Activated T-helper 2 cell treated with anti-CD3 and anti-CD28 coated beads, Interferon-gamma antibody, Interleukin-2, Interleukin-4, amounts not matched to agents 10 μg/mL and 5 μg/mL and 100 μg/mL, durations not matched to agents 14 hours and 24 hours and 36 hours (primary cell): ENCODE data around the gene HMCN1. TPM values are rescaled to one million over a fixed set of nuclear protein-coding genes. Genes with fewer than 3 reads are reported as not detected.

Source experiments
- DNase-seq: peaks from one replicate; pipeline ENCODE4 v3.0.0; 2021; ENCODE audit warnings: low spot score
- H3K27ac Mint-ChIP-seq: one replicate; pipeline ENCODE4 v1.8.0; 2021; ENCODE audit warnings: mixed read lengths
- H3K27me3 Mint-ChIP-seq: one replicate; pipeline ENCODE4 v1.8.0; 2021; ENCODE audit warnings: low read depth, mixed read lengths
- H3K36me3 Mint-ChIP-seq: one replicate; pipeline ENCODE4 v1.8.0; 2021; ENCODE audit warnings: low read depth, mixed read lengths
- H3K4me1 Mint-ChIP-seq: one replicate; pipeline ENCODE4 v1.8.0; 2021; ENCODE audit warnings: low read depth, mixed read lengths
- H3K4me3 Mint-ChIP-seq: one replicate; pipeline ENCODE4 v1.8.0; 2021; ENCODE audit warnings: low read depth, mild to moderate bottlenecking, moderate library complexity, mixed read lengths
- H3K9me3 Mint-ChIP-seq: one replicate; pipeline ENCODE4 v1.8.0; 2021; ENCODE audit warnings: mixed read lengths
- intact Hi-C: fragments of 100-400 bp; cut with micrococcal nuclease; formaldehyde crosslinking; loops from one replicate; pipeline ENCODE4 v1.15.1; 2023
- total RNA-seq: library from RNA; stranded (reverse); gene quantifications from 2 replicates; pipeline ENCODE4 v1.2.3, GENCODE V29; 2022

HMCN1 gene
- total RNA-seq, 1 donor from 2014 or later = 0.18 TPM

DNA sequence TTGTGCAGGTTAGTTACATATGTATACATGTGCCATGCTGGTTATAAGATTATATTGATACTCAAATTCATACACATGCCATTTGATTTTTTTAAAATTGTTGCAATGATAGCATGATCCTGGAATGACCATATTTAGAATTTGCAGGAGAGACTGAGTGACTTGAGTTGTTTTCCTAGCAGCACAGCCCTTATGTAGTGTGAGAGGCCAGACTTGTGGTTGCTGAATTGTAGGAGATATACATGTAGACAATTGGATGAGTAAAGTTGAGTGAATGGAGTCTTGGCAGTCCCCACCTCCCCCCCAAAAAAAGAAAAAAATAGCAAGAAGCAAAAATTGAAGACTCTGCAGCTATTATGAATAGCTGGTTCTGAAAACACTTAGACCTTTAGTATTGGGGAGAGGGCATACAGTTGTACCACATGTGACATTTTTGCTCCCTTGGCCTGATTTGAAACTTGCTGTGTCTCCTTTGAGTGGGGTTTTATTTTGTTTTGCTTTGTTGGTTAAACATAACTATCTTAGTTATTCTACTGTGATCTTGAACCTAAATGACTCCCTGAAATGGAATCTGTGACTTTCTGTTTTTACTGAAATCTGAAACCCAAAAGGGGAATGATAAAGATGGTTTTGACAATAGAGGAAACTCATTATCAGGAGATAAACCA is 280.3 kb downstream of the HMCN1 start:
- Mint-ChIP-seq H3K36me3 (no peaks in the 10 kb centered on the region), H3K27me3 (no peaks in the 10 kb centered on the region), H3K4me3 (no peak overlapping the region), H3K9me3 (no peaks in the 10 kb centered on the region), H3K4me1 (no peaks in the 10 kb centered on the region), H3K27ac (no peak overlapping the region)
- intact Hi-C loops = no loop called here
- no peak for DNase-seq

DNA sequence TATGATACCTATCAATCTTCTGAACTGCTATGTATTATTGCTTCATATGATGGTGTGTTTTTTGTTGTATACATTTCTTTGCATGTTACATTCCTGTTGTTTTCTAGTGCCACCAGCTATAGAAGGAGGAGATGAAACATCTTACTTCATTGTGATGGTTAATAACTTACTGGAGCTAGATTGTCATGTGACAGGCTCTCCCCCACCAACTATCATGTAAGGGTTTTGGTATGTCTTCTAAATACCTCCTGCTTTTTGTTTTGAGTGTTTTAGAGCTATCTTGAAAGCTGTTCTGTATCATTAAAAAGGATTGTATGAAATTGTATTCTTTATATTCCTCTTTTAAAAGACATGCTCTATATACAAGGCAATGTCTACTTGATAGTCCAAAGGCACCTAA is 282.7 kb downstream of the HMCN1 start:
- DNase-seq = no peak
- Mint-ChIP-seq H3K27me3 (no peaks in the 10 kb centered on the region), H3K4me3 (no peak overlapping the region), H3K27ac (no peak overlapping the region), H3K36me3 (no peaks in the 10 kb centered on the region), H3K9me3 (no peaks in the 10 kb centered on the region), H3K4me1 (no peaks in the 10 kb centered on the region)
- intact Hi-C loops = no loop called here

DNA sequence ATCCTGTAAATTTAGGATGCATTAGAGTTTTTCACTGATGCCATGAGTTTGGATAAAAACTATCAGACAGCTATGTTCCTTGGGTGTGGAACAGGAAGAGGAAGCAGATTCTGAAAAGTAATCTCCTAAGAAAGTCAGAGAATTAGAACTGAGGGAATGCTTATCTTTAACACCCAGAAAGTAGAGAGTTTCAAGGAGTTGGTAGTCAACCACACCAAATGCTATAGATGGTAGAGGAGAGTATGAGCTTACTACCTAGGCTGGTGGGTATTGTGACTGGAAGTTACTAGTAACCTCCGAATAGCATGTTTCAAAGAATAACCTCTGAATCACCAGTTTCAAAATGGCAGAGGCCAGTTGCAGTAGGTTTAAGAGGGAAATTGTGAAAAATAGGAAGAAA is 288.0 kb downstream of the HMCN1 start:
- intact Hi-C loops = no loop called here
- Mint-ChIP-seq H3K4me1 (no peaks in the 10 kb centered on the region), H3K36me3 (no peaks in the 10 kb centered on the region), H3K27me3 (no peaks in the 10 kb centered on the region), H3K27ac (no peak overlapping the region), H3K9me3 (no peaks in the 10 kb centered on the region), H3K4me3 (no peak overlapping the region)
- no peak for DNase-seq

DNA sequence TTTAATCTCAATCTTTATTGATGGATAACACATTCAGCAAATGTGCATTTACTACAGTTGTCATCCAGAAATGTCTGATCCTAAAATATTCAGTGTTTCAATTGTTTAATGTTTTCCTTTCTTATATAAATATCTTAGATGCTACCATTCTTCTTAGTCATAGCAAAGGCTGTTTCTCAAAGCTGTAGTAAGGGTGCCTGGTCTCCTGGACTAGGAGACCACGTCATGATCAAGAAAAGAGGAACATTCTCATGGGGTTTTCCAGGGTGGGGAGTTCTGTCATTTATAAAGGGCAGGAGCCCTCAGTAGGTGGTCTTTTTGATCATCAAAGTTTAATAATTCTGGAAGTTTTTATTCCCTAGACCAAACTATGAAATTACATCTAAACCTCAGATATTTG is 292.8 kb downstream of the HMCN1 start:
- Mint-ChIP-seq H3K27ac (no peak overlapping the region), H3K36me3 (no peaks in the 10 kb centered on the region), H3K9me3 (no peaks in the 10 kb centered on the region), H3K27me3 (no peaks in the 10 kb centered on the region), H3K4me1 (no peaks in the 10 kb centered on the region), H3K4me3 (no peak overlapping the region)
- DNase-seq = no peak
- intact Hi-C loops = no loop called here

DNA sequence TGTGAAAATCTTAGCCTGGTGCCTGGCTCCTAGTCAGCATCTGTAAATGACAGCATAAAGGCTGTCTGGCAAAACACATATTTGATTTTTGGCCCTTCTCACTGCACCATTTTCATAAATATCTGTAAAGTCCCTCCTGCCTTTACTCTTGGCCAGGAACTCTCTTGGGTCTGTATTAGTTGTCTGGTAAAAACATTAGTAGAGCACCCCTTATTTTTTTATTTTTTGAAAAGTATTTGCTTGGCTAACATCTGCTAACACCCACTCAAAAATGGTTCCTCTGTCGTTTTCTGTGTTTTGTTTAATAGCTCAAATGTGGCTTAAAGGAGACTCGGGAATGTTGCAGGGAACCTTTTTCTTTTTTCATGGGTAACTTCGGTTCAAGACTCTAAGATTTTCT is 293.4 kb downstream of the HMCN1 start:
- H3K4me1 Mint-ChIP-seq = no peaks in the 10 kb centered on the region
- no peaks in the 10 kb centered on the region for H3K9me3 Mint-ChIP-seq
- DNase-seq = no peak
- intact Hi-C loops = no loop called here
- no peak overlapping the region for H3K27ac Mint-ChIP-seq
- no peaks in the 10 kb centered on the region for H3K36me3 Mint-ChIP-seq
- no peaks in the 10 kb centered on the region for H3K27me3 Mint-ChIP-seq
- H3K4me3 Mint-ChIP-seq = no peak overlapping the region

DNA sequence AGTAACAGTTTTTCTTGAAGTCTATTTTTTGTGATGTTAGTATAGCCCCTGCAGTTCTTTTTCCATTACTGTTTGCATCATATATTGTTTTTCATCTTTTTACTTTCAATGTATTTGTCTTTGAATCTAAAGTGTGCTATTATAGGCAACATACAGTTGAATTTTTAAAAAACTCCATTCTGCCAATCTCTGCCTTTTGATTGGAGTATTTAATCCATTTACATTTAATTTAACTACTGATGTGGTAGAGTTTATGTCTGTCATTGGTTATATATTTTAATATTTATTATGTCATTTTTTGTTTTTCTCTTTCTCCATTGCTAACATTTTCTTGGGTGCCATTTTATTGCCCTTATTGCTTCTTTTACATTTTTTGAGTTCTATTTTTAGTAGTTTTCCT is 296.3 kb downstream of the HMCN1 start:
- H3K4me3 Mint-ChIP-seq = no peak overlapping the region
- H3K9me3 Mint-ChIP-seq = no peaks in the 10 kb centered on the region
- no peaks in the 10 kb centered on the region for H3K36me3 Mint-ChIP-seq
- no peaks in the 10 kb centered on the region for H3K4me1 Mint-ChIP-seq
- no peaks in the 10 kb centered on the region for H3K27me3 Mint-ChIP-seq
- no peak overlapping the region for H3K27ac Mint-ChIP-seq
- intact Hi-C loops = no loop called here
- no peak for DNase-seq

DNA sequence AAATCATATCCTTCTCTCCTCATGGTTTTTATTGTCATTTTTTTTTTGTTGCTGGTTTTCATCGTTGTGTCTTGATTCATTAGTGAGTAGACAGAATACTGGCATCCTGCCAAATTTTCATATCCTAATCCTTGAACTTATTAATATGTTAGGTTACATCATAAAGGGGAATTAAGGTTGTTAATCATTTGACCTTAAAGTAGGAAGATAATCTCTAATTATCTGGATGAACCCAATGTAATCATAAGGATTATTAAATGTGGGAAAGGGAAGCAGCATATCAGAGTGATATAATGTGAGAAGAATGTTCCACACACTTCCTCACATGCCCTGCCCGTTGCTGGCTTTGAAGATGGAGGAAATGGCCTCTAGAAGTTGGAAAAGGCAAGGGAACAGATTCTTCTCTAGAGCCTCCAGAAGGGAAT is 299.7 kb downstream of the HMCN1 start:
- Mint-ChIP-seq H3K27me3 (no peaks in the 10 kb centered on the region), H3K9me3 (no peaks in the 10 kb centered on the region), H3K4me1 (no peaks in the 10 kb centered on the region), H3K36me3 (no peaks in the 10 kb centered on the region), H3K4me3 (no peak overlapping the region), H3K27ac (no peak overlapping the region)
- DNase-seq = no peak
- intact Hi-C loops = no loop called here

DNA sequence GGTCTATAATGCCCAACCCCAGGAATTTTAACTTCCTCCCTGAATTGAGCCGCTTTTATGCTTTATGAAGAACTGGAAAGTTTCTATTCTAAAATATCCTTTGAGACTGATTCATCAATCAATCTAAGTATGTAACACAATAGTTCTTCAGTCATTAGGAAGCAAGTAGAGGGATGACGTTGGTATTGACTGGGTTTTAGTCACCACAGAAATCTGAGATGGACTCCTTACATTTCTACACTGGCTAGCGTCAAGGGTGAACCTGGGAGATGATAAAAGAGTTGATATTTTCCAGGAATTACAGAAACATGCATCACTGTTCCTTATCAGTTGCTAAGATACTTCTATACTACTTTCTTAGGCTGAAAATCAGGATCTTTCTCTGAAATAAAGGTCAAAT is 308.0 kb downstream of the HMCN1 start:
- no peaks in the 10 kb centered on the region for H3K27me3 Mint-ChIP-seq
- H3K4me3 Mint-ChIP-seq = no peak overlapping the region
- intact Hi-C loops = no loop called here
- no peak for DNase-seq
- no peaks in the 10 kb centered on the region for H3K36me3 Mint-ChIP-seq
- no peaks in the 10 kb centered on the region for H3K4me1 Mint-ChIP-seq
- H3K9me3 Mint-ChIP-seq = no peaks in the 10 kb centered on the region
- H3K27ac Mint-ChIP-seq = no peak overlapping the region

DNA sequence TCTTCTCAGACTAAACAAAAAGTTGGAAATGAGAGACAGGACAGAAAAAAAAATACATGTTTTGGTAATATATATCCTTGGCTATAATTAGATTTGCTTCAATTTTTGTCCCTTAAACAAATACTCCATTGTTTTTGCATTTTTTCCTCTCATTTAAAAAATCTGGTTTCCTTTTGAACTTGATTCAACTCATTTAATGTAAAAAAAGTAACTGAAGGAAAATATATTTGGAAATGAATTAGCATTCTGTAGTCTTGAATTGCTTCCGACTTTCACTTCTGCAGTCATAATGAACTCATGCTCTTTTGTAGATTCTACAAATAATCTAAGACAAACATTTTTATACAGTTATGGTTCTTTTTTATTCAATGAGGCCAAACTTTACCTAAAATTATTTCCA is 309.1 kb downstream of the HMCN1 start:
- no peak for DNase-seq
- H3K36me3 Mint-ChIP-seq = no peaks in the 10 kb centered on the region
- no peak overlapping the region for H3K4me3 Mint-ChIP-seq
- H3K27ac Mint-ChIP-seq = no peak overlapping the region
- H3K27me3 Mint-ChIP-seq = no peaks in the 10 kb centered on the region
- intact Hi-C loops = no loop called here
- no peaks in the 10 kb centered on the region for H3K4me1 Mint-ChIP-seq
- H3K9me3 Mint-ChIP-seq = no peaks in the 10 kb centered on the region

DNA sequence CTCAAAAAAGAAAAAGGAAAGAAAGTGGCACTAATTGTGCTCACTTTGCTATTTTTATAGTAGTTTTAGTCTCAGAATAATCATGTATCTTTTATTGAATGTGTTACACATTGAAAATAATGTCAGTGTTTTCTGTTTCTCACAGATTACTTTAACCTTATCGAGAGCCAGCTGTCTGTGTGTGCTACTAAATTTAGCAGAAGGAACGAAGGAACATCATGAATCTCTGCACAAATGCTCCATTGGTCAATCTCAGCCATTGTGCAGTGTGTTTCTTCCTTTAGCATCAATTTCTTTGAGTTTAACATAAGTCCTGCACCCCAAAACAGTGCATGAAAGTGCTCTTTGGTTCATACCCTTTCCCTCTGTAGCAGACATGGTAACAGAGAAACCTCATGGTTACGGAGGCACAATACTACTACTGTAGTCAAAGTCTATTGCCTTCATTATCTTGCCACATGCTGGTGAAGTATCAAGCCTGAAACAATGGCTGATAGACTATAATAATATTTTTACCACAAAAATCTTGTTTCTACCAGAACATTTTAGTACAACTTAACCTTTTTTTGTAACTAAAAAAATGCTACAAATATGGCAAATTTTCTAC is 310.0 kb downstream of the HMCN1 start:
- H3K36me3 Mint-ChIP-seq = no peaks in the 10 kb centered on the region
- no peaks in the 10 kb centered on the region for H3K27me3 Mint-ChIP-seq
- DNase-seq = no peak
- H3K27ac Mint-ChIP-seq = no peak overlapping the region
- no peaks in the 10 kb centered on the region for H3K4me1 Mint-ChIP-seq
- intact Hi-C loops = no loop called here
- H3K9me3 Mint-ChIP-seq = no peaks in the 10 kb centered on the region
- no peak overlapping the region for H3K4me3 Mint-ChIP-seq

DNA sequence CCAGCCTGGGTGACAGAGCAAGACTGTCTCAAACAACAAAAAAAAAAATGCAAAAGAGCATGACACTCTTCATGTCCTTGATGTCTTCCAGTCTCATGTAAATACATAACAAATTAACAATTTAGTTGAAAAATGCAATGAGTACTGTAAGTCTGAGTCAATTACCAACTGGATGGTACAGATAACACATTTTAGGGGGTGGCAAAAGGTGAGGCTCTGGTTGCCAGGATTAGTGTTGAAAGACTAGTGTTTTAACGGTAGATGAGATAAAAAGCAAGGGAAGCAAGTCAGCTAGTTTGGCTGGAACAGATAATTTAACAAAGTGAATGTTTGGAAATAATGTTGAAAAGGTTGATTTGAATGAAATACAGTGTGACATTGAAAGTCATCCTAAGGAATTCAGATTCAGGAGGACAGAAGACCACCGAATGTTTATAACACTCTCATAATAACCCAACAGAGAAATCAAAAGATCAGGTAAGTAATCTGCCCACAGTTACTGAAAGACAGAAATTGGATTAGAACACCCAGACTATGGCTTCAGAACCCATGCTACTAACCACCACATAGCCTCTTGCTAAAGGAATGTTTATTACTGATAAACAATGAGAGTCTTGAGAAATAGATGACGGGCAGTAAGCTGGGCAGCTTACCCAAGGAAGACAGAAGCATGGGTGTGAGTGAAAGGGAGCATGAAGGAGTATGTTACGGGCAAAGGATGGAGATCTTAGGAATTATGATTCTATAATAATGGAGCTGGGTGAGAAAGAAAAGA is 312.4 kb downstream of the HMCN1 start:
- no peaks in the 10 kb centered on the region for H3K36me3 Mint-ChIP-seq
- DNase-seq = no peak
- intact Hi-C loops = no loop called here
- no peaks in the 10 kb centered on the region for H3K9me3 Mint-ChIP-seq
- H3K27me3 Mint-ChIP-seq = no peaks in the 10 kb centered on the region
- no peak overlapping the region for H3K4me3 Mint-ChIP-seq
- peaks cover 1% of the 10 kb centered on the region for H3K4me1 Mint-ChIP-seq
- no peak overlapping the region for H3K27ac Mint-ChIP-seq

DNA sequence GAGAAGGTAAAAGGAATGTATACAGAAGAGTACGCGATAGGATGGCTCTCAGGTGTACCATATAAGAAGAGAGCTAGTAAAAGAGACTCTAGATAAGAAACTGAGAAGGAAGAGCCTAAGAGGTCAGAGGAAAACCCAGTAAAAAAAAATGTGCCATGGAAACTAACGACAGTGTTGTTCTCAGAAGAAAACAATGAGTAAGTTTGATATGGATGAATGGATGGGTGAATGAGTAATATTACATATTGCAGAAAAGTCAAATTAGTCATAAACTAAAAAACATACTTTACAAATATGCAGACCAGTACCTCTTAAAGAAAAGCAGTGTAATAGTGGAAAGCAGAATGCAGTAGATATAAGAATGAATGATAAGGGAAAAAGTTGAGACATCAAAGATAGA is 316.2 kb downstream of the HMCN1 start:
- no peak for DNase-seq
- intact Hi-C loops = no loop called here
- no peak overlapping the region for H3K27ac Mint-ChIP-seq
- H3K36me3 Mint-ChIP-seq = no peaks in the 10 kb centered on the region
- peaks cover 1% of the 10 kb centered on the region for H3K4me1 Mint-ChIP-seq
- H3K9me3 Mint-ChIP-seq = no peaks in the 10 kb centered on the region
- H3K4me3 Mint-ChIP-seq = no peak overlapping the region
- H3K27me3 Mint-ChIP-seq = no peaks in the 10 kb centered on the region

DNA sequence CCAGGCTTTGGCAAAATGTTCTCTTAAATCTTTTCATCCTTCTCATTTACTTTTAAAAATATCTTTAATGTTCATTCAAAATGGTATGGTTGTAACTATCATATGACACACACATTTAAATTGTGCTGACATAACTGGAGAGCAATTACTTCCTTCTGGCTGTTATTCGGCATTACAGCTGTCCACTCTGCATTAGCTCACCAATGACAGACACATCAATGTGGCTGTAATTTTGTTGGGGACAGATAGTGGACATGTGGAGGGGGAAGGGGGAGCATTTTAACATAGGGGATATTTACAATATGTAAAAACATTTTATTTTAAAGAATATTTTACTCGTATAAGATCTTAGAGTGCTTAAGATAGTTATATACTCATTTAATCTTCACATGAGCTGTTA is 319.8 kb downstream of the HMCN1 start:
- intact Hi-C loops = no loop called here
- Mint-ChIP-seq H3K9me3 (no peaks in the 10 kb centered on the region), H3K27me3 (no peaks in the 10 kb centered on the region), H3K36me3 (no peaks in the 10 kb centered on the region), H3K27ac (no peak overlapping the region), H3K4me1 (peaks cover 1% of the 10 kb centered on the region), H3K4me3 (no peak overlapping the region)
- DNase-seq = no peak
